DMS153 treated with DMSO at 0.1 percent for 48 hours (cell line): ENCODE measurements around the gene GPR162.

ENCODE experiments used
- DNase-seq: peaks from one replicate; lab custom pipeline; 2025; ENCODE audit not compliant: unreplicated experiment; lab: John Stamatoyannopoulos, UW

Gene GPR162

DNA sequence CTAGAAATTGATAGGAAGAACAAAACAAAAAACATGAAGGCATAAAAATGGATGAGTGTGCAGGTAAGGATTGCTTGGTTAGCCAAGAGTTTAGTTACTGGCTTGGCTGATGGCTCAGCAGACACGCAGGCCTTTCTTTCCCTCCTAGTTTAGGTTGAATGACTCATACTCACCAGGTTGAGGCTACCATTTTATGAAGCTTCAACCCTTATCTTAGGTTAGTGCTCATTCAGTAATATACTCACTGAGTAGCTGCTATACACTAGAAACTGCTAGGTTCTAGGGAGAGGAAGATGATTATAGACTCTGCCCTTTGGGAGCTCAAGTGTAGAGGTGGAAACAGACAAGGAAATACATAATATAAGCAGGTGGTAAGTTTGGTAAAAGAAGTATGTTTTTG, 12.6 kb downstream of the GPR162 start:
- no peak for DNase-seq

DNA sequence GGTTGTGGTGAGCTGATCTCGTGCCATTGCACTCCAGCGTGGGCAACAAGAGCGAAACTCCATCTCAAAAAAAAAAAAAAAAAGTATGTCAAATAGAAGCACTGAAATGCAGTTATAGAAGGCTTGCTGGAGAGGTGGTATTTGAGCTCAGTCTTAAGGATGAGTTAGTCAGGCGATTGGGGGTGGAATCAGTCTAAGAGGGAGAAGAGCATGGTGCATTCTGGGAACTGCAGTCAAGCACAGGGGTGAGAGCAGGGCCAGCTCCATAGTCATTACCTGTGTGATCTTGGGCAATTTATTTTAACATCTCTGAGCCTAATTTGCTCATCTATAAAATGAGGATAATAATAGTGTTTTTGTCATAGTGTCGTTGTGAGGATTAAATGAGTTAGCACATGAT, 13.3 kb downstream of the GPR162 start:
- no peak for DNase-seq

DNA sequence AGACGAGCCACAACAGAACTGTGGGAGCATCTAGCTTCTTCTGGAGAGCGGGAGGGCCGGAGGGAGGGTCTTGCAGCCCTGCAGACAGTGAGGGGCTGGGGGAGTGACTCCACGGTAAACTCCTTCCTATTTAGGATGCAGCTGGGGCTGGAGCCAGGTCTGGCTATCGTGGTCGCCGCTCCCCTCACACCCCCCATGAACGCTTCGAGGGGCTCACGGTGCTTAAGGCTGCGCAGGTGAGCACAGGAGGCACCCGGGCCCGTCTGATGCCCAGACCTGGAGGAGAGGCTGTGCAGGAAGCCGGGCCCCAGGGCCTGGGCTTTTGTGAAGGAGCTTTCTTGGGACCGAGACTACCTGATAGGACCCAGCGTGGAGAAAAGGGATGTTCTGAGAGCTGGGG, 15.2 kb downstream of the GPR162 start:
- DNase-seq, result no peak

DNA sequence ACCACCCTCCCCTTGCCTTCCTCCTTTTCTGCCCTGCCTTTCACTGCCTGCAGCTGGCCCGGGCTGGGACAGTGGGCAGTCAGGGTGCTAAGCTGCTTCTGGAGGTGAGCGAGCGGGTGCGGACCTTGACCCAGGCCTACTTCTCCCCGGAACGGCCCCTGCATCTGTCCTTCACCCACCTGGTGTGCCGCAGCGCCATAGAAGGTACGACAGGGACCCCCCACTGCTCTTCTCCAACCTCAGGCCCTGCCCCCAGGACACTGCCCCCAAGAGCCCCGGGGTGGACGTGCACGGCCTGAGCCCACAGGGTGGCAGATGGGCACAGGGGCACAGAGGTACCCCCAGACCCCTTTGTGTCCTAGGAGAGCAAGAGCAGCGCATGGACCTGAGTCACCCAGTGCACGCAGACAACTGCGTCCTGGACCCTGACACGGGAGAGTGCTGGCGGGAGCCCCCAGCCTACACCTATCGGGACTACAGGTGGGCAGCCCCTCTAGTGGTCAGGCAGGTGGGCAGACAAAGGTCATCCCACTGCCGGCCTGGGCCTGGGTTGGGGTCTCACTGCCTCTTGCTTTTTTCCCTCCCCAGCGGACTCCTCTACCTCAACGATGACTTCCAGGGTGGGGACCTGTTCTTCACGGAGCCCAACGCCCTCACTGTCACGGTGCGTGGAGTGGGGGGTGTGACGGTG, 15.9 kb downstream of the GPR162 start:
- DNase-seq, result no peak

DNA sequence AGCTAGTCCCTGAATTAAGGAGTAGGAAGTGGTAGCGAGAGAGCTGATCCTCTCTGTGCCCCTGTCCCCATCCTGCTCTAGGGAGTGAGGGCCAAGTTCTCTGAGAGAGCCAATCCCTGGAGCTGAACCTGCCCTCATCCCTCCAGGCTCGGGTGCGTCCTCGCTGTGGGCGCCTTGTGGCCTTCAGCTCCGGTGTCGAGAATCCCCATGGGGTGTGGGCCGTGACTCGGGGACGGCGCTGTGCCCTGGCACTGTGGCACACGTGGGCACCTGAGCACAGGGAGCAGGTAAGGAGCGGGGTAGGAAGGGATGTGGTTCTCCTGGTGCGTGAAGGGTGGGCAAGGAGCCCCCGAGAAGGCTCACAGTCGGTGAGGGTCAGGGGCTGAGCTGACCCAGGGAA, 17.2 kb downstream of the GPR162 start:
- no peak for DNase-seq

DNA sequence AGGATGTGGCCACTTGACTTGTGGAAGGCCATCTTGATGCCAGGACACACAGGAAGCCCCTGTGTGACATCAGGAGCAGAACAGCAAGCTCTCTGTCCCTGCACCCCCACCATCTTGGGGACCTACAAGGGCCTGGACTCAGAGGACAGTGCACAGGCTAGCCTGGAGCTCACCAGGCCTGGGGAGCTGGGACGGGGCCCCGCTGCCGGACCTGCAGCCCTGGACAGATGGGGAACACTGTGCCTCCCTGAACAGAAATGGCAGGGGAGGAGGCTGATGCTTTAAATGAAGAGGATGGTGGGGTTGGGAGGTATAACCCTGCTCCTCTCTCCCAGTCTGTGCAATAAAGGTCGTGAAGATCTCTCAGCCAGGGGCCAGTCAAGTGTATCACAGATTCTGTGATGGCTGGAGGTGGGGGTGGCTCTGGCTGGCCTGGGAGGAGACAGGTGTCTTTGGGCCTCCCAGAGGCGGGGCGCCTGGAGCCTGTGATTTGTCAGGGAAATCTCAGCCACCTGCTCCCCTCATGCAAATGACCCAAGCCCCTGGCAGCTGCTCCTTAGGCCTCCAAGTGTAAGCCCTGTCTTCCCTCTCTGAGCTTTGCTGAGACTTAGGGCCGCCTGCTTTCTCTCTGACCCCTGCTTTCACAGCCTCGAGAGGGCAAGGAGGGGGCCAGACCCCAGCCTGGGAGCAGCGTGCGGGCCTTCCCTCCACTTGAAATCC, 18.0 kb downstream of the GPR162 start:
- no peak for DNase-seq

DNA sequence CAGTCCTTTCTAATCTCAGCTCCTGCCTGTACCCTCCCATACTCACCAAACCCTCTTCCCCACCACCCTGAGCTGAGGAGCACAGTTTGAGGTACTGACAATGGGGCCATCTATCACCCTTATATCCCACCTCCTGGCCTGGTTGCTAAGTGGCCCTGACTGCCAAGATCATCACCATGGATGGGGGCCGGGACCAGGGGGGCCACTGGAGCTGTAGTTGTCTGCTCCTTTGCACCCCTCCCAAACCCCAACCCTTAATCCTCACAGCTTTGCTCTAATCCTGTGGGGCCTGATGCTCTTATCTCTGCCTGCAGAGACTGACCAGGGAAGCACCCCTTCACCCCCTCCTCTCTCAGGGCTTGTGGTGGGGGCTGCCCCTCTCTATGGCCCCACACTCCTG, 18.7 kb downstream of the GPR162 start:
- DNase-seq, result no peak

DNA sequence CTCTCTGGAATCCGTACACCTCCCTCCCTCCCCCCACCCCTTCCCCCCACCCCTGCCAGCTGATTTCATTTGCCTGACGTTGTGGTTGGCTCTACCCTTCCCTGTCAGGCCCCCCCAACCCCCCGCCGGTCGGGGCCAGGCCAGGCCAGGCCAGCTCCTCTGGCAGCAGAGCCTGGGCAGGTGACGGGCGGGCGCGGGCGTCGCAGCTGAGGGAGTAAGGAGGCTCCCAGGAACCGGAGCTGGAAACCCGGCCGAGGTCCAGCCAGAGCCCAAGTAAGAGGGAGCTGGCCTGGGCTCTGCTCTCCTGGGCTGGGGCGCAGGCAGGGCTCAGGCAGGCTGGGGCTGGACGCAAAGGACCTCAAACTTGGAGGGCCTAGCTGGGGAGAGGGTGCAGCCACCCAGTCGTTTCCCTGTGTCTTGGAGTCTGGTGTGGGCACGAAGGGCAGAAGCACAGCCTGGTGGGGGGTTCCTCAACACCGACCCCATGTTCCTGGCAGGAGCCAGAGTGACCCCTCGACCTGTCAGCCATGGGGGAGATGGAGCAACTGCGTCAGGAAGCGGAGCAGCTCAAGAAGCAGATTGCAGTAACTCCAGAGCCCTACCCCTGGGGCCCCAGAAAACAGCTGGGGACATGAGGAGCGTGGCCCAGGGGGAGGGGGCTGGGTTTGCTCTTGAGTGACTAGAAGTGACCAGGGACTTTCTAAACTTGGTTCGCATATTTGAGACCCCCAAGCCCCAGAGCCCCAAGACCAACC, 19.3 kb downstream of the GPR162 start, which contains the start of gene GNB3:
TSS of gene GNB3 (plus strand) at position 165 of the 755 bp plus-strand sequence. CDS start at position 528, 363 bp downstream.
- no peak for DNase-seq

DNA sequence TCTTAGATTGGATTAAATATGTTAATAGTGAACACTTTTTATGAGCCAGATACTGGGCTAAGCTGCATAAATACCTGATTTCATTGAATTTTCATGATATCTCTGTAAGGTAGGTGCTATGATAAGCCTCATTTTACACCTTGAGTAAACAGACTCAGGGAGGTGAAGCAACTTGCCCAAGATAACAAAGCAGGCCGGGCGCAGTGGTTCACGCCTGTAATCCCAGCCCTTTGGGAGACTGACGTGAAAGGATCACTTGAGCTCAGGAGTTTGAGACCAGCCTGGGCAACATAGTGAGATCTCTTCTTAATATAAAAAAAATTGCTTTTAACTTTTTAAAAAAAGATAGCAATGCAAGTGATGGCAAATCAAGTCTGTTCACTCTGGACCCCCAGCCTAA, 20.5 kb downstream of the GPR162 start:
- no peak for DNase-seq

DNA sequence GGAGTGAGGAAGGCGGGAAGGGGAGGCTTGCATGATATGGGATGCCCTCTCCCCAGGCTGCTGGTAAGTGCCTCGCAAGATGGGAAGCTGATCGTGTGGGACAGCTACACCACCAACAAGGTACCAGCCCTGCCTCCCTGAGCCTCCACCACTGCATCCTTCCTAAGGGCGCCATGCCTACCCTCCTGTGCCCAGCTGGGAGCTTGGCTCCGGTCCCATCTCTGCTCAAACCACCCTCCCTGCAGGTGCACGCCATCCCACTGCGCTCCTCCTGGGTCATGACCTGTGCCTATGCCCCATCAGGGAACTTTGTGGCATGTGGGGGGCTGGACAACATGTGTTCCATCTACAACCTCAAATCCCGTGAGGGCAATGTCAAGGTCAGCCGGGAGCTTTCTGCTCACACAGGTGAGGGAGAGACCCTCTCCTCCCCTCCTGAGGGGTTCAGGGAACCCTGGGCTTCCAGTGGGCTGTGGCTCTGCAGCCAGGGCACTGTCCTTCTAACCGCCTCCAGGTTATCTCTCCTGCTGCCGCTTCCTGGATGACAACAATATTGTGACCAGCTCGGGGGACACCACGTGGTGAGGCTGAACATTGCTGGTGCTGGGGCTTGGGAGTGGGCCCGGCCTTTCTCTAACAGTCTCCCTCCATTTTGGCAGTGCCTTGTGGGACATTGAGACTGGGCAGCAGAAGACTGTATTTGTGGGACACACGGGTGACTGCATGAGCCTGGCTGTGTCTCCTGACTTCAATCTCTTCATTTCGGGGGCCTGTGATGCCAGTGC, 21.7 kb downstream of the GPR162 start:
- DNase-seq, result no peak

DNA sequence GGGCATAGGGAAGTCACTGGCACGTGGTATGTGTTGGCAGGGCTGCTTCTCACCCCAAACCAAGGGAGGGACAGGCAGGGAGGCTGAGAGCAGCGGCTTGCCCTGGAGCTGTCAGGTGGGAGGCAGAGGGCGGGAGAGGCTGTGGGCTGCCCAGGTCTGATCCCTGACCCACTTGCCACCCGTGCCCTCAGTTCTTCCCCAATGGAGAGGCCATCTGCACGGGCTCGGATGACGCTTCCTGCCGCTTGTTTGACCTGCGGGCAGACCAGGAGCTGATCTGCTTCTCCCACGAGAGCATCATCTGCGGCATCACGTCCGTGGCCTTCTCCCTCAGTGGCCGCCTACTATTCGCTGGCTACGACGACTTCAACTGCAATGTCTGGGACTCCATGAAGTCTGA, 23.8 kb downstream of the GPR162 start:
- DNase-seq, result no peak

DNA sequence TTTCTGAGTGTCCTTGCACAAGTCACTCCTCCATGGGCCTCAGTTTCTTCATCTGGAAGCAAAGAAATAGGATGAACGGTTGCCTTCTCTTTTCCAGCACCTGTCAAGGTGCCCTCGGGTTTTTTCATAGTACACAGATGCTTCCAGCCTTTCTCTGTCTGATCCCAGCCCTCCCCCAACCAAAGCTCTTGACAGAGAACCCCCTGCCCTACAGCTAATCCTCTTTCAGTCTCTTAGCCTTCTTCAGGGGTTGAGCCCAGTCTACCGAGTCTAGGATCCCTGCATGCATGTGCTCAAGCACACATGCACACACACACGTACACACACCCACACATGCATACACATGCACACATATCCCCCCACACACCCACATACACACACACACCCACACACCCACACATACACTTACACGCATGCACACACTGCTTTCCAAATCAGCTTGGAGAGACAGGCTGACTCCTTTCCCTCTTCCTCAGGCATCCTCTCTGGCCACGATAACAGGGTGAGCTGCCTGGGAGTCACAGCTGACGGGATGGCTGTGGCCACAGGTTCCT, 24.8 kb downstream of the GPR162 start:
- DNase-seq, result no peak

DNA sequence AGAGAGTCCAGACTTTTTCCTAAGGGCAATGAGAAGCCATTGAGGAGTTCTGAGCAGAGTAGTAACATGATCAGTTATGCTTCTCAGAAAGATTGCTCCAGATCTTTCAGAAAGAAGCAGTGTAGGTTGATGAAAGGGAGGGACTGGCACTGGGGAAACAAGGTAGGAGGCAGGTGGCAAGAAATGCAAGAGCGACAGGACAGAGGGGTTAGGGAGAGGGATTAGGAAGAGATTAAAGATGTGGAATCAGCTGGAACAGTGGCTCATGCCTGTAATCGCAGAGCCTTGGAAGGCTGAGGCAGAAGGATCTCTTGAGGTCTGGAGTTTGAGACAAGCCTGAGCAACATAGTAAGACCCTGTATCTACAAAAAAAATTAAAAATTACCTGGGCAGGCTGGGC, 26.1 kb downstream of the GPR162 start:
- no peak for DNase-seq

DNA sequence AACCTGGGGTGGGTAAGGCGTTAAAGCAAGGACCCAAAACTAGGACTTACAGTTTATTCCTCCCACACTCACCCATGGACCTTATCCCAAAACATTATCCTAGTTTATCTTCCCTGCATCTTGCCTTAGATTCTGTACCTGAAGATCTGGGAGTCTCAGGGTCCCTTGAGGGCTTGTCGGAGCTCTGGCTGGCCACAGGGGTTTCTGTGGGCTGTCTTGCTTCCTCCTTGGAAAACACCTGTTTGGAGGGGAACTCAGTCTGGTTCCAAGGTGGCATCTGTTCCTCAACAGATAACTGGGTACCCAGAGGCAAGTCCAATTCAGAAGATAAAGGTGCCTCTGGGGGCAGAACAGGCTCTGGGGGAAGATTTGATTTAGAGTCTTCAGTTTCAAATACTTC, 27.8 kb downstream of the GPR162 start:
- no peak for DNase-seq

DNA sequence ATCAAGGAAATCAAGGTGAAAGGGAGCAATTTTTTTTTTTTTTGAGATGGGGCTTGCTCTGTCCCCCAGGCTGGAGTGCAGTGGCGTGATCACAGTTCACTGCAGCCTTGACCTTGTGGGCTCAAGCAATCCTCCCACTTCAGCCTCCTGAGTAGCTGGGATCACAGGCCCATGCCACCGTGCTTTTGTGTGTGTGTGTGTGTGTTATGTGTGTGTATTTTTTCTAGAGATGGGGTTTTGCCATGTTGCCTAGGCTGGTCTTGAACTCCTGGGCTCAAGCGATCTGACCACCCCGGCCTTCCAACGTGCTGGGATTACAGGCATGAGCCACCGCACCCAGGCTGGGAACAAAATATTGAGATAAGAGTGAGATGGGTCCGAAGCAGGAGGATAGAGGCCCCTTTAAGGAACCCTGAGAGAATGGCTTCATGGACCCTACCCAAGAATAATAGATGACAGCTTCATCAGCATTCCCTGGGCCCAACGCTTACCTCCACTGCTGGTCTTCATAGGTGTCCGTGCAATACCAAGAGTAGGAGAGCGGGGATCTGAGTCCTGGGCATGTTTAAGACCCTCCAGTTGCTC, 28.4 kb downstream of the GPR162 start:
- no peak for DNase-seq

DNA sequence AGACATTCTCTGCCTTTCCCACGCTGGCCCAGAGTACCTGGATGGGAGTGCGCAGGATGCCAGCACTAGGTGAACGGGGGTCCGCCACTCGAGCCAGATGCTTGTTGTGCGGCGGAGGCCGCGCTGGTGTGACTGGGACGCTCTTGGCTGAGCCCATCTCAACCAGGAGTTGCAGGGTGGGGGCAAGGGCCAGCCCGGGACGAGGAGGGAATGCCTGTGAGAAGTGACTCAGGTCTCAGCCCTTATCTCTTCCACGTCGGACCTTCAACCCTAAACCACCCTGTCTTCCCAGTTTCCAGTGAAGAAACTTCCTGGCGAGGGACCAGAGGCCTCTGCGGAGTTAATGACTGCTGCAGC, 29.2 kb downstream of the GPR162 start:
- DNase-seq, result no peak

DNA sequence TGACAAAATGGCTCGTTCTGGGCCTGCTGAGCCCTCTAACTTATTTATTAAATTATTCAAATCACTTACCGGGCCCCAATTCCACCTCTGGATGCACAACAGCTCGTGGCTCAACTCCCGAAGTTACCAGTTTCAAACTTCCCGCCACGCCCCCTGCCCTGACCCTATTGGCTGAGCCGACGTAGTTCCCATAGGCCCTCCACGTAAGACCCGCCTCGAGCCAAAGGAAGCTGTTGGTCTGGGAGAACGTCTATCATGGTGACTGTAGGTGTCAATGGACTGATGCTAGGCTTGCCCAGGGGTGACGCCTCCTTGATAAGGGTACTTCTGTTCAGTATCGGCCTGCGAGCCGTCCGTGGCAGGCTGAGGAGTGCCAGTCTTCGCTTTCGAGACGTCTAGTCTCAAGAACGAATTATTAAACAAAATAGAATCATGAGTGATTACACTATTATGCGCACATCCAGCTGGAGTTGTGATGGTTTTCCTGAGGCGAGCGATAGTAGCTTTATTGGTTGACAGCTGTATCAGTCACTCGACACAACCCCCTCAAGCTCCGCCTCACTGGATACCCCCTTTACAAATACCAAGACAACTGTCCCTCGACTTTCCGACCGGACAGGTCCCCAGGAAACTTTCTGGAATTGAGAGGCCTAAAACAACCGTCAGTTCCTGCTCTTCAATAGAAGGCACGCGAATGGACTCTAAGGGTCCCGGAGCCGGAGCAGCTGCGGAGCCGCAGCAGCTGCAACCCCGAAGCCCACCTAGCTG, 29.7 kb downstream of the GPR162 start, which contains the start of gene CDCA3:
TSS of gene CDCA3 (minus strand) at position 134 of the 768 bp plus-strand sequence. CDS start 334 bp downstream, outside the sequence.
- DNase-seq, result peak; percentile 93

DNA sequence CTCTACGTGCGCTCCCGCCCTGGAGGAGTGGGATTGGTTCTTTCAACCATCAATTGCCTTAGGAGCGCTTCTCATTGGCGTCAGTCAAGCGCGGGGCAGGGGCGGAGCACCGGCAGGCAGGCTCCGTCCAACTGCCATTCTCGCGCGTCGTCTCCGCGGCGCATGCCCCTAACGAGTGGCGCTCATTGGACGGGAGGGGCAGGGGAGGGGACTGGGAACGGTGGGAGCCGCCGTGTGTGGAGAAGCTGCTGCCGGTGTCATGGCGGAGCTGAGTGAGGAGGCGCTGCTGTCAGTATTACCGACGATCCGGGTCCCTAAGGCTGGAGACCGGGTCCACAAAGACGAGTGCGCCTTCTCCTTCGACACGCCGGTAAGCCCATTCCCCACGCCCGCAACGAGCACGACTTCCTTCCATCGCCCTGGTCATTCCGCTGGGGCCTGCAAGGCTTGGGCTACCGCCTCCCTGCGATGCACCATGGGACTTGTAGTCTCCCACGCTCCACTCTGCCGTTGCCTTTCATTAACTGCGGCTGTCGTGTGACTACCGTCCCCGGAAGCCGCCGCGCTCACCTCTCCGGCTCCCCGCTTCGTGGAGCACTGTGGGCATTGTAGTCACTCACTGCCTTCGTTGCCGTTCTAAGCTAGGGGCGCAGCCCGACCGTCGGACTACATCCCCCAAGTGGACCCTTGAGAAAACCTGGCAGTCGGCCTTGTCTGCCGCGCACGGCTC, 30.5 kb downstream of the GPR162 start, which contains the start of gene USP5:
TSS of gene USP5 (plus strand) at position 230 of the 730 bp plus-strand sequence. CDS start at position 260, 30 bp downstream.
- peak; percentile 97 for DNase-seq
